GM12873 (cell line): ENCODE data around the gene DCDC1.

Source experiments
- CTCF ChIP-seq: IDR thresholded peaks from 2 replicates; pipeline ENCODE4 v1.5.1; 2012; ENCODE audit warnings: low read depth, mild to moderate bottlenecking, moderate library complexity, low read length, control low read depth; ENCODE audit not compliant: insufficient read depth; ENCODE audit errors: missing control alignments

DCDC1 gene

GRCh38 chr11:31327417-31327816 lies 42.1 kb downstream of the DCDC1 start:
- TF ChIP-seq CTCF, result no peak

- TF ChIP-seq CTCF, result no peak
Measured at GRCh38 chr11:31326470-31327148, 42.9 kb downstream of the DCDC1 start.

- TF ChIP-seq CTCF, result no peak
Measured at GRCh38 chr11:31325160-31325559, 44.4 kb downstream of the DCDC1 start.

- TF ChIP-seq CTCF, result no peak
Measured at GRCh38 chr11:31323145-31323544, 46.4 kb downstream of the DCDC1 start.

GRCh38 chr11:31303644-31304180 lies 65.8 kb downstream of the DCDC1 start:
- no peak for TF ChIP-seq CTCF

- TF ChIP-seq CTCF, result no peak
Measured at GRCh38 chr11:31301549-31302510, 67.7 kb downstream of the DCDC1 start.

- TF ChIP-seq CTCF, result no peak
Measured at GRCh38 chr11:31295308-31295707, 74.2 kb downstream of the DCDC1 start.
